T-helper 17 cell (primary cell): Measurements from ENCODE around the gene SRRM1. TPM values are rescaled to one million over a fixed set of nuclear protein-coding genes. Genes with fewer than 3 reads are reported as not detected.
"Not testable (repeated sequence)": the region's sequence is repeated elsewhere in the genome, so short reads cannot be mapped to it uniquely, and the experiment has no call there.

Source experiments
- ATAC-seq: fragments of 150-1000 bp; cut with Tn5 transposase; 2 replicates; pipeline ENCODE4 v1.10.0; 2021; ENCODE audit warnings: mild to moderate bottlenecking, moderate library complexity
- DNase-seq, 3 donors: peaks; one replicate each; pipeline versions ENCODE4 v3.0.0 to v3.0.0-alpha.2; 2020 to 2021
- H3K9me3 ChIP-seq: one replicate; pipeline ENCODE4 v1.7.0; 2013; ENCODE audit warnings: low read length, mild to moderate bottlenecking; ENCODE audit not compliant: control insufficient read depth, poor library complexity, severe bottlenecking
- H3K27ac Mint-ChIP-seq: one replicate; pipeline ENCODE4 v1.8.0; 2022; ENCODE audit warnings: mild to moderate bottlenecking, moderate library complexity, mixed read lengths
- H3K27me3 Mint-ChIP-seq: one replicate; pipeline ENCODE4 v1.8.0; 2022; ENCODE audit warnings: mixed read lengths
- H3K36me3 Mint-ChIP-seq: one replicate; pipeline ENCODE4 v1.8.0; 2022; ENCODE audit warnings: low read depth, mixed read lengths
- H3K4me1 Mint-ChIP-seq: one replicate; pipeline ENCODE4 v1.8.0; 2022; ENCODE audit warnings: mild to moderate bottlenecking, mixed read lengths
- H3K4me3 Mint-ChIP-seq: one replicate; pipeline ENCODE4 v1.8.0; 2022; ENCODE audit warnings: mild to moderate bottlenecking, moderate library complexity, mixed read lengths
- total RNA-seq, 4 donors: library from RNA in 2 of 4; stranded (reverse) in 2 of 4; gene quantifications; one replicate each; pipeline ENCODE4 v1.2.3 and lab custom pipeline; 2022 to 2026

SRRM1 gene
- total RNA-seq, 2 donors from 2014 or later: 289 to 319 TPM

- H3K27ac Mint-ChIP-seq: no peak overlapping the region
- H3K9me3 ChIP-seq: no peaks in the 10 kb centered on the region
- H3K27me3 Mint-ChIP-seq: no peaks in the 10 kb centered on the region
- peak; percentile 68 for ATAC-seq
- H3K36me3 Mint-ChIP-seq: no peaks in the 10 kb centered on the region
- H3K4me3 Mint-ChIP-seq: no peak overlapping the region
- H3K4me1 Mint-ChIP-seq: peaks cover 6% of the 10 kb centered on the region
- peak; percentile 22 to 36 (median 24) for DNase-seq
Observed at GRCh38 chr1:24688621-24689195, 45.6 kb downstream of the SRRM1 start.

GRCh38 chr1:24691051-24691450 lies 47.9 kb downstream of the SRRM1 start:
- ATAC-seq: no peak
- no peaks in the 10 kb centered on the region for H3K27me3 Mint-ChIP-seq
- no peak overlapping the region for H3K27ac Mint-ChIP-seq

GRCh38 chr1:24692351-24692980 lies 49.4 kb downstream of the SRRM1 start:
- no peaks in the 10 kb centered on the region for H3K9me3 ChIP-seq
- no peak for ATAC-seq
- DNase-seq: no peak
- Mint-ChIP-seq H3K27ac (no peak overlapping the region), H3K4me3 (peak overlapping the region; percentile 66), H3K4me1 (peaks cover 9% of the 10 kb centered on the region), H3K27me3 (no peaks in the 10 kb centered on the region), H3K36me3 (no peaks in the 10 kb centered on the region)

More at GRCh38 chr1:24691051-24691450, 47.9 kb downstream of the SRRM1 start:
- H3K9me3 ChIP-seq: no peaks in the 10 kb centered on the region
- no peak for DNase-seq
- H3K4me1 Mint-ChIP-seq: peaks cover 6% of the 10 kb centered on the region
- H3K4me3 Mint-ChIP-seq: no peak overlapping the region
- H3K36me3 Mint-ChIP-seq: no peaks in the 10 kb centered on the region

- H3K27ac Mint-ChIP-seq: no peak overlapping the region
Observed at GRCh38 chr1:24693827-24694379, 50.8 kb downstream of the SRRM1 start.

GRCh38 chr1:24694380-24694843 lies 51.3 kb downstream of the SRRM1 start:
- H3K36me3 Mint-ChIP-seq: no peaks in the 10 kb centered on the region
- no peaks in the 10 kb centered on the region for H3K27me3 Mint-ChIP-seq
- H3K27ac Mint-ChIP-seq: peak overlapping the region; percentile 2
- no peak for ATAC-seq
- H3K4me3 Mint-ChIP-seq: no peak overlapping the region
- peaks cover 3% of the 10 kb centered on the region for H3K4me1 Mint-ChIP-seq
- no peaks in the 10 kb centered on the region for H3K9me3 ChIP-seq
- no peak for DNase-seq

More at GRCh38 chr1:24693827-24694379, 50.8 kb downstream of the SRRM1 start:
- no peaks in the 10 kb centered on the region for H3K9me3 ChIP-seq
- ATAC-seq (no peak), DNase-seq (no peak)
- H3K4me3 Mint-ChIP-seq: no peak overlapping the region
- H3K27me3 Mint-ChIP-seq: no peaks in the 10 kb centered on the region
- H3K4me1 Mint-ChIP-seq: peaks cover 3% of the 10 kb centered on the region
- H3K36me3 Mint-ChIP-seq: no peaks in the 10 kb centered on the region

- Mint-ChIP-seq H3K27ac (no peak overlapping the region), H3K36me3 (no peaks in the 10 kb centered on the region), H3K4me1 (peaks cover 3% of the 10 kb centered on the region), H3K4me3 (no peak overlapping the region), H3K27me3 (no peaks in the 10 kb centered on the region)
- H3K9me3 ChIP-seq: no peaks in the 10 kb centered on the region
- ATAC-seq (no peak), DNase-seq (no peak)
Observed at GRCh38 chr1:24695202-24695974, 52.3 kb downstream of the SRRM1 start.

- Mint-ChIP-seq H3K27me3 (no peaks in the 10 kb centered on the region), H3K4me1 (peaks cover 3% of the 10 kb centered on the region), H3K36me3 (no peaks in the 10 kb centered on the region), H3K4me3 (no peak overlapping the region), H3K27ac (peak overlapping the region; percentile 29)
- DNase-seq: no peak
- no peaks in the 10 kb centered on the region for H3K9me3 ChIP-seq
- no peak for ATAC-seq
Observed at GRCh38 chr1:24696041-24696755, 53.1 kb downstream of the SRRM1 start.

GRCh38 chr1:24696756-24697330 lies 53.7 kb downstream of the SRRM1 start:
- H3K27ac Mint-ChIP-seq: peak overlapping the region; percentile 29
- H3K36me3 Mint-ChIP-seq: no peaks in the 10 kb centered on the region
- H3K27me3 Mint-ChIP-seq: no peaks in the 10 kb centered on the region
- H3K4me3 Mint-ChIP-seq: no peak overlapping the region
- DNase-seq (no peak), ATAC-seq (no peak)
- H3K4me1 Mint-ChIP-seq: peaks cover 3% of the 10 kb centered on the region
- H3K9me3 ChIP-seq: no peaks in the 10 kb centered on the region

GRCh38 chr1:24697453-24698001 lies 54.4 kb downstream of the SRRM1 start:
- not testable (repeated sequence) for H3K9me3 ChIP-seq, H3K36me3 Mint-ChIP-seq, H3K4me1 Mint-ChIP-seq, DNase-seq, ATAC-seq, H3K4me3 Mint-ChIP-seq, H3K27me3 Mint-ChIP-seq, H3K27ac Mint-ChIP-seq

GRCh38 chr1:24698326-24698725 lies 55.2 kb downstream of the SRRM1 start:
- not testable (repeated sequence) for H3K36me3 Mint-ChIP-seq, H3K4me1 Mint-ChIP-seq, ATAC-seq, H3K4me3 Mint-ChIP-seq, H3K27ac Mint-ChIP-seq, H3K9me3 ChIP-seq, H3K27me3 Mint-ChIP-seq, DNase-seq

GRCh38 chr1:24699628-24700027 lies 56.5 kb downstream of the SRRM1 start:
- Mint-ChIP-seq H3K27me3 (no peaks in the 10 kb centered on the region), H3K4me3 (no peak overlapping the region), H3K27ac (no peak overlapping the region), H3K36me3 (no peaks in the 10 kb centered on the region), H3K4me1 (peaks cover 3% of the 10 kb centered on the region)
- DNase-seq (no peak), ATAC-seq (no peak)
- no peaks in the 10 kb centered on the region for H3K9me3 ChIP-seq

- DNase-seq (no peak), ATAC-seq (no peak)
- H3K9me3 ChIP-seq: no peaks in the 10 kb centered on the region
- Mint-ChIP-seq H3K36me3 (no peaks in the 10 kb centered on the region), H3K4me1 (peaks cover 9% of the 10 kb centered on the region), H3K27ac (no peak overlapping the region), H3K4me3 (no peak overlapping the region), H3K27me3 (no peaks in the 10 kb centered on the region)
Observed at GRCh38 chr1:24702511-24703293, 59.6 kb downstream of the SRRM1 start.
